ENCODE results near the gene TMEM14C. TPM values are rescaled to one million over a fixed set of nuclear protein-coding genes. Genes with fewer than 3 reads are reported as not detected.
A peak's percentile ranks its signal among the peaks of the same experiment; 100 is the strongest.

The TMEM14C gene
- polyA plus RNA-seq, 1 donor (not counting 4 experiments of a cell fraction or from before 2014, with no cell fraction given), result 304 TPM

GRCh38 chr6:10713962-10714361, 8.9 kb upstream of the TMEM14C start:
- H3K79me2 ChIP-seq (ENCODE audit: control insufficient read depth, insufficient read depth, low read length), result no peaks in the 10 kb centered on the region
- H3K4me1 ChIP-seq (ENCODE audit: control insufficient read depth, extremely low read depth, insufficient read depth, low read length), result no peaks in the 10 kb centered on the region
- DNase-seq (ENCODE audit: low read depth, low spot score) (no peak), FAIRE-seq (no peak)
- H3K4me2 ChIP-seq (ENCODE audit: control insufficient read depth, extremely low read depth, insufficient read depth, low read depth, low read length), result no peak overlapping the region
- H3K4me3 ChIP-seq (ENCODE audit: control insufficient read depth in 2 of 3, extremely low read depth in 1 of 3, insufficient read depth in 2 of 3, low read depth in 1 of 3, low read length in 3 of 3), result no peak overlapping the region
- H3K27me3 ChIP-seq (ENCODE audit: control insufficient read depth, extremely low read depth, insufficient read depth, low read length), result no peaks in the 10 kb centered on the region
- H3K9me1 ChIP-seq (ENCODE audit: control insufficient read depth, extremely low read depth, insufficient read depth, low read length), result no peaks in the 10 kb centered on the region
- no peak overlapping the region for H3K27ac ChIP-seq (ENCODE audit: control insufficient read depth, insufficient read depth, low read length)
- peaks cover 0 to 2% of the 10 kb centered on the region in 2 experiments for H3K36me3 ChIP-seq (ENCODE audit: control insufficient read depth in 2 of 2, extremely low read depth in 1 of 2, insufficient read depth in 2 of 2, low read length in 2 of 2)
- H3K9ac ChIP-seq (ENCODE audit: control insufficient read depth, extremely low read depth, insufficient read depth, low read length), result no peak overlapping the region
- dilution Hi-C loops (cut with MboI; ENCODE audit: extremely low pct_ligation_motif_present, low sequenced_read_pairs), result no loop called here
- TF ChIP-seq EZH2 (IDR thresholded peaks at IDR 0.05; ENCODE audit: low read length) (no peak), CTCF (optimal IDR thresholded peaks at IDR 0.05 in 1 of 3, IDR thresholded peaks at IDR 0.05 in 1 of 3, conservative IDR thresholded peaks at IDR 0.05 in 1 of 3; ENCODE audit: extremely low read depth in 1 of 3, insufficient read depth in 2 of 3, low read length in 3 of 3) (no peak)
- H2AFZ ChIP-seq (ENCODE audit: control insufficient read depth, low read length), result no peak overlapping the region
- peaks cover 3% of the 10 kb centered on the region for H3K9me3 ChIP-seq (ENCODE audit: control insufficient read depth, low read depth, low read length)
- no peaks in the 10 kb centered on the region for H4K20me1 ChIP-seq (ENCODE audit: control insufficient read depth, extremely low read depth, insufficient read depth, low read length)

- Histone ChIP-seq H3K27ac (ENCODE audit: control insufficient read depth, insufficient read depth, low read length) (no peak overlapping the region), H3K36me3 (ENCODE audit: control insufficient read depth in 2 of 2, extremely low read depth in 1 of 2, insufficient read depth in 2 of 2, low read length in 2 of 2) (no peaks in the 10 kb centered on the region), H3K4me3 (ENCODE audit: control insufficient read depth in 2 of 3, extremely low read depth in 1 of 3, insufficient read depth in 2 of 3, low read depth in 1 of 3, low read length in 3 of 3) (peak overlapping the region in 2 of 3 experiments; percentile 45 to 51), H2AFZ (ENCODE audit: control insufficient read depth, low read length) (no peak overlapping the region), H3K4me2 (ENCODE audit: control insufficient read depth, extremely low read depth, insufficient read depth, low read depth, low read length) (no peak overlapping the region), H3K9me1 (ENCODE audit: control insufficient read depth, extremely low read depth, insufficient read depth, low read length) (no peaks in the 10 kb centered on the region), H3K9me3 (ENCODE audit: control insufficient read depth, low read depth, low read length) (peaks cover 5% of the 10 kb centered on the region), H4K20me1 (ENCODE audit: control insufficient read depth, extremely low read depth, insufficient read depth, low read length) (no peaks in the 10 kb centered on the region), H3K27me3 (ENCODE audit: control insufficient read depth, extremely low read depth, insufficient read depth, low read length) (no peaks in the 10 kb centered on the region), H3K9ac (ENCODE audit: control insufficient read depth, extremely low read depth, insufficient read depth, low read length) (no peak overlapping the region), H3K79me2 (ENCODE audit: control insufficient read depth, insufficient read depth, low read length) (peaks cover 15% of the 10 kb centered on the region), H3K4me1 (ENCODE audit: control insufficient read depth, extremely low read depth, insufficient read depth, low read length) (peaks cover 17% of the 10 kb centered on the region)
- DNase-seq (ENCODE audit: low read depth, low spot score) (no peak), FAIRE-seq (no peak)
- TF ChIP-seq EZH2 (IDR thresholded peaks at IDR 0.05; ENCODE audit: low read length) (no peak), CTCF (optimal IDR thresholded peaks at IDR 0.05 in 1 of 3, IDR thresholded peaks at IDR 0.05 in 1 of 3, conservative IDR thresholded peaks at IDR 0.05 in 1 of 3; ENCODE audit: extremely low read depth in 1 of 3, insufficient read depth in 2 of 3, low read length in 3 of 3) (no peak)
- dilution Hi-C loops (cut with MboI; ENCODE audit: extremely low pct_ligation_motif_present, low sequenced_read_pairs), result no loop called here
Measured at GRCh38 chr6:10719296-10719963, 3.4 kb upstream of the TMEM14C start.

Measured in keratinocyte (primary cell).